ENCODE results near the gene CACHD1.

The CACHD1 gene

DNA sequence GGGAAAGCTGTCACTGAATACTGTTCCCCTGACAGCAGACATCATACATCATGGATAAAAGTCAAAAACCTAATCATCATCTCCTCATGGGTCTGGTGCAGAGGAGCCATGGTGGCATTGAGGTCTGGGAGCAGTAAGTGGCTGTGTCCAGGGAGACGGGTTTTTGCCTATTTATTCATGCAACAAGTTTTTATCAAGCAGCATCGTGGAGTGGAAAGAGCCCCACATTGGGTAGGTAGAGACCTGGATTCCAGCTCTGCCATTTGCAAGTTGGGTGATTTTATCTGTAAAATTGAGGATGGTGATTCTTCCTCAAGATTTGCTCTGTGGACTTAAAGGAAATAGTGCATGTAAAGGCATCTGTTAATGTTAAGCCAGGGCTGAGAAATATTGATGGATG, 4.2 kb downstream of the CACHD1 start:
- DNase-seq: no peak

DNA sequence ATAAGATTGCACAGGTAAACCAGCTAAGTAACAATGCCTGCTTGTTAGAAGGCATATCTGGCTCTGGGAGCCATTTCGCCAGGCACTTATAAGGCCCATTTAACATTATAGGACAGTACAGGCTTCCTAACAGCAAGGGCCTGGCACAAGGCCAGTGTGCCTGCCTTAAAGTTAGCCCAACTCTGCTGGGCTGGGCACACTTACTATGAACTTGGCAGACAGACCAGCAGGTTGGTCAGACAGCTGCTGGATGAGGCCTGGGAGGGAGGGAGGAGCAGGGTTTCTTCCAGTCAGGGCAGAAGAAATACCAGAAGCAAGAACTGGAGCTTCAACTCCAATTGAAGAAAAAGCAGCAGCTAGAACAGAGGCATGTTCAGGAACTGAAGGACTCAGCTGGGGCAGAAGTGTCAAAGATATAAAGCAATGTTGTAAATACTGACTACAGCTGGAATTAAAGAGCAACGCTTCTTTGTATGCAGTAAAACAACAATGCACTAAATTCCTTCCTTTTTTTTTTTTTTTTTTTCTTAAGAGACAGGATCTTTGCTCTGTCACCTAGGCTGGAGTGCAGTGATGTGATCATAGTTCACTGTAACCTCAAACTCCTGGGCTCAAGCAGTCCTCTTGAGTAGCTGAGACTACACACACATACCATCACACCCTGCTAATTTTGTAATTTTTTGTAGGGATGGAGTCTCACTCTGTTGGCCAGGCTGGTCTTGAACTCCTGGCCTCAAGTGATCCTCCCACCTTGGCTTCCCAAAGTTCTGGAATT, 4.9 kb downstream of the CACHD1 start:
- DNase-seq: peak; percentile 26

DNA sequence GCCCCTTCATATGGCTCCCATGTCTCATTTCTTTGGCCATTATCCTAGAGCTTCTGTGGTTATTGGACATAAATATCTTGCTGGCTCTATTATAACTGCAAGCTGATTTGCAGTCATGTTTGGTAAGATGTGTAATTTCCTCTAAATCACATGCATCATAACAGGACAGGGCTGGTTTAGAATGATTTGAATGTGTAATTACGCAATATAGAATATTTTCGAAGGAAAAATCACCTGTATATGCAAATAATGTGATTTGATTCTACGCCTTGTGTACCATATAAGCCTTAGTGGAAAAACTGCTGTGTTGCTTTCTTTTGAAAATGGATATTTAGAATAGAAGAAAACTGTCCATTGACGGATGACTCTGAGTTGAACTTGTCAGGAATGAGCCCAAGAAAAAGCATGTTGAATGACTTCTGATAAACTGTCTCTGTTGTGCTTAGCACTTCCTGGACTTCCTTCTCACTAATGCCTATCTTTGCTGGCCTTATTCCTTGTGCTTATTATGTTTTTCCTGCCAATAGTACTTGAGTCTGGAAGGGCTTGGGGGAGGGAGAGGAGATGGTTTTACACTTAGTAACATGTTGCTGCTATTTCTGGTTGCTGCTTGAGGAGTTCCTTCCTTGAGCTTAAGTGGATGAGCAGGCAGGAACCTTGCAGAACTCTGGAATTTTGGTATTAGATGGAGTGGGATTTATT, 6.5 kb downstream of the CACHD1 start:
- DNase-seq: peak; percentile 26

DNA sequence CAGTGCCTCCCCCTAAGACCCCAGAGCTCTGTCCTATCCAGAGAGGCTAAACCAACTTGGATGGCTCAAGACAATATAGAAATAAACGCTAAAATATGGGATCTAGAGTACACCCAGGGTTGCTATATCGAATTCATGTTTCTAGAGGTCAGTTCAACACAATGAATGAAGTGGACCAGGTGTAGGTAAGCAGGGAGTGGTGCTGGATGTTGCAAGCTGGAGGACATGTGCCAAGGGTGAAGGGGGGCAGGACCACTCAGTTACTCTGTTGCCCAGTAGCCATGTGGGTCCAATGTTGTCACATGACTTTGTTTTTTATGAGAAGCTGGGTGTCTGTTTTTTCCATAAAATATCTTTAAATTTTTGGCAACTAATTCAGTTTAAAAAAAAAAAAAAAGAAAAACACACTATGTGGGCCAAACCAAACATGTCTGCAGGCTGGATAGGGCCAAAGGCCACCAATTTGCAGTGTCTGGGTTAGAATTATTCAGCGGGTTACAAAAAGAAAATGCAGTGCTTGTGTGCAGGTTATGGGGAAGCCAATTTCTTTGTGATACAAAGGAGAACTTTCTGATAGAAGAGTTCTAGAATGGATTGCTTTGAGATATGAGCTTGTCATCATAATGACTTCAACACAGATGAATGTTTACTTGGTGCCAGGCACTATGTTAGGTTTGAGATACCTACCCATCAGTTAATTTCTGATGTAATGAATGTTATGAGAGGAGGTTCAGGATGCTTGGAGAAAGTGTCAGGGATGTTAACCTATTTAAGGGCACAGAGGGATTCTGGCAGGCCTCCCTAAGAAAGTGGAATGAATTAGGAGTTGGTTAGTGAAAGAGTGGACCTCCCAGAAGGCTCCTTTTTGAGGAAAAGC, 8.9 kb downstream of the CACHD1 start:
- no peak for DNase-seq

DNA sequence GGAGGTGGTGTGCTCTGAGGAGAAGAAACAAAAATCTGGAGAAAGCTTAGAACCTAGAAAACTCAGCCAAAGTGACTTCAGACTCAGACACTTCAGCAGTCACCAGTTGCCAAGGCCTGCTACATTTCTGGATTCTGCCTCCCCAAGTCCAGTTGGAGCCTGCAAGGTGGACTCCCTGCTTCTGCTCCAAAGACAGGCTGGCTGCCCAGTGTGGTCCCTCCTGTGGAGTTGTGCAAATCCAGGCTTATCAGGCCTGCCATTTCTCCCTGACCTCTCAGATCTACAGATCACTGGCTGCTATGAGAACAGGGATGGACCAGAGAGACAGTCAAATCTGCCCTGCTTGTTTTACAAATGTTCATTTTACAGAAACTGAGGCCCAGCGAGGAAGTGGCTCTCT, 9.9 kb downstream of the CACHD1 start:
- no peak for DNase-seq

DNA sequence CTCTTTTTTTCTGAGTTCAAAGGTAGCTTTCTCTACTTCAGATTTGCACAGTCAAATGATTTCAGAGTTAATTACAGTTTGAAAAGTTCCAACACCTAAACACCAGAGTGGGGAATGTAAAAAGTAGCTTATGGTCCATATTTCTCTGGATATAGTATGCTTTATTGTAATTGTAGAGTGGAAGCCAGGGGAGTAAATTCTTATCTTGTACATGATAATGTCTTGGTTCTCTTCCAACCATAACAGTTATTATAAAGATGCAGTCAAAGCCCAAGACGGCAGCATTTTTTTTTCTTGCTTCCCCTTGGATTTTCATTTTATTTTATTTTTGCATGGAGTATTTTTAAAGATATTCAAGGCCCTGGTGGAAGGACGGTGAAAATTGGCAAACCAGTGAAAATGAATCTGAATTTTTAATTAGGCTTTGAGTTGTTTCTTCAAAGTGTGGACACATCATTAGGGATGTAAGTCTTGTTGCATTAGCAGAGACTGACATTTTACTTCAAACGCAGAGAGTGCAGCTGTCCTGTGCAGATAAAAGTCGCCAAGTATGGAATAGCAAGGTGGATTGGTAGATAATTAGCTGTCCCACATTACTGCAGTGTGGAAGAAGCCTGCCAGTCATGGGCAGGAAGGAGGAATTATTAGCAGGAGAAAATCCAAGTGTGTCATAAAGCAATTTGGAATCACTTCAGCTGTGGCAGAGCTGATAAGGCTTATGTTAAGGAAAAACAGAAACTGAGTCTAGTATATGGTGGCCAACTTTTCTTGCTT, 11.3 kb downstream of the CACHD1 start:
- DNase-seq: no peak

DNA sequence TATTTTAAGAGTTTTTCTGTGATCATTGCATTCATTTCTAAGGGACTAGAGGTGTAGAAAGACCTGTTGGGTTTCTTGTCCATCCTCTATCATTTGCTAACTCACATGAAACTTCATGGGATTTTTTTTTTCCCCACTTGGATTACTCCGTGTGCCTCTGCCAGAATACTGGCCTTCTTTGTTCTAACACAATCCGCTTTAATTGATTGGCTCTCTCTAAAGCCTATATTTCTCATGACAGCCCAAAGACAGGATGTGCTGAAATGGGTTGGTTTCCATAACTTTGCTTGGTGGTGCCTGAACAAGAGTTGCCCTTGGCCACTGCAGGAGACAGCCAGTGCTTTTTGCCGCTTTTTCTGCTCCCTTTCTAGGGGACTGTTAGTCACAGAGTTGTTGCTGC, 12.2 kb downstream of the CACHD1 start:
- no peak for DNase-seq

DNA sequence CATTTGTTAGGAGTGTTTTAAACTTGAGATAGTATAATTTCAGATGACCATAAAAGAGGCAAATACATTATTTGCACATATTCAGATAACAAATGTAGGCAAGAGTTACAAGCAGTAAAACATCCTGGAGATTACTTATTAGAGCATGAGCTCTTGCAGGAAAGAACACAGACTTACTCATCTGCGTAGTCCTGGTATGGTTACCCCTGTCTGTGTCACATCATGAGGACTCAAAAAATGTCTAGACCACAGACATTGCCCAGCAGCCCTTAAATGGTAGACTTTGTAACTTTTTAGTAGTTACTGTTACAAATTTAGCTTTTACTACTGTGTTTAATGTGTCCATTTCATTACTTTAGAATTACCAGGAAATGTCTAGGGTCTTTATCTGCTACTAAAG, 12.8 kb downstream of the CACHD1 start:
- DNase-seq: no peak

DNA sequence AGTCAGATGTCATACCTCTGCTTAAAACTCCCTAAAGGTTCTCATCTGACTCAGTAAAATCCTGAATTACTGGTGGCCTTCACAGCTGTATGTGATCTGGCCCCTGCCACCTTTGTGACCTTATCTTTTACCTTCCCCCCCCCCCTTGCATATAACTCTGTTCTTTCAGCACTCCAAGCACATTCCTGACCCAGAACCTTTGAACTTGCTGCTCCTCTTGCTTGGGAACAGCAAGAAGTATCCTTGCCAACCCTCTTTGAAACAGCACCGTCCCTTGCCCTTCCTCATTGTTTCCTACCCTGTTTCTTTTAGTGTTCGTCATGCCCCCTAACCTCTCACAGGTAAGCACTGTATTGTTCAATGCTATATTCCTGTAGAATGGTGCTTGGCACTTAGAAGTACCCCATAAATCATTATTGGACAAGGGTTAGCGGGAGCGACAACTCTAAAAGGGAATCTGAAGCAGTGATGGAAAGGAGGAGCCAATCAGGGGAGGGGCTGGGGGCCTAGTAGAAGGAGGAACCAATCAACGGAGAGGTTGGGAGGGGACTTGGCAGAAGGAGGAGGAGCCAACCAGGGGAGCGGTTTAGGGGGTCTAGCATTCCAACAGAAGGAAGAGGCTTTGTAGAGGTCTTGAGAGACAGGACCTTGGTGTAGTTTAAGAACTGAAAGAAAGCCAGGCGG, 13.9 kb downstream of the CACHD1 start:
- no peak for DNase-seq

DNA sequence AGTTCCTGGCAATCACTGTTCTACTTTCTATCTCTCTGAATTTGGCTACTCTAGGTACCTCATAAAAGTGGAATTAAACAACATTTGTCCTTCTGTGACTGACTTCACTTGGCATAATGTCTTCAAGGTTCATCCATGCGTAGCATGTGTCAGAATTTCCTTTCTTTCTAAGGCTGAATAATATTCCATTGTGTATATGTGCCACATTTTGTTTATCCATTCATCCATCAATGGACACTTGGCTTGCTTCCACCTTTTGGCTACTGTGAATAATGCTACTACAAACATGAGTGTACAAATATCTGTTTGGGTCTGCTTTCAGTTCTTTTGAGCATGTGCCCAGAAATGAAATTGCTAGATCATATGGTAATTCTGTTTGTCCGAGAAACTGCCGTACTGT, 14.7 kb downstream of the CACHD1 start:
- peak; percentile 77 for DNase-seq

DNA sequence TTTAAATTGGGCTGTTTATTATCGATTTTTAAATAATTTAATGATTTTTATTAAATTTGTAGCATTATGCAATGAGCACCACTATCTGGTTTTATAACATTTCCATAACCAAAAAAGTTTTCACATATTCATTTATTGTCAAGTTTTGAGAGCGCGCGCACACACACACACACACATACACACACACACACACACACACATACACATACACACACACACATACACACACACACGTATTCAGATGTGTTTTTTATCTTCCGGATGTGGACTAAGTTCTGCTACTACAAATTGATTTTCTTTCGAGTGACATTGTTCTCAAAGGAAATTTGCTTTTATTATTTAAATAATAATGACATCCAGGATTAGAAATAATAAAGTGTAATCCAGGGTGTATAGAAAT, 16.3 kb downstream of the CACHD1 start:
- DNase-seq: no peak

DNA sequence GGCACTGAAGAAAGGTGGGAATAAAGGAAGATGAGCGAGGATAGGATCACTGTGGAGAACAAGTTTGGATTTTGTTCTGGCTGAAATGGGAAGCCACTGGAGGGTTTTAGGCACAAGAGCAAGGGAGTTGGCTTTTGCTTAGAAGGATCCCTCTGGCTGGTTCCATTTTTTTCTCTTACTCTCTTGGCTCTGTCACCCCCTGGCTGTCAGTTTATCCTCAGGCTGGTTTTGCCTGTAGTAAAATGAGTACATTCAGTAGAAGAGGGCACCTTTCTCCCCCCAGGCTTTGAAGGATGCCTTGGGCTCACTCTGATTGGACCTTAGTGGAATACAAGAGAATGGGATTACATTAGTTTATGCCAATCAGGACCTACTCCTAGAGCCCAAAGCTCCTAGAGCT, 17.1 kb downstream of the CACHD1 start:
- DNase-seq: peak; percentile 42

DNA sequence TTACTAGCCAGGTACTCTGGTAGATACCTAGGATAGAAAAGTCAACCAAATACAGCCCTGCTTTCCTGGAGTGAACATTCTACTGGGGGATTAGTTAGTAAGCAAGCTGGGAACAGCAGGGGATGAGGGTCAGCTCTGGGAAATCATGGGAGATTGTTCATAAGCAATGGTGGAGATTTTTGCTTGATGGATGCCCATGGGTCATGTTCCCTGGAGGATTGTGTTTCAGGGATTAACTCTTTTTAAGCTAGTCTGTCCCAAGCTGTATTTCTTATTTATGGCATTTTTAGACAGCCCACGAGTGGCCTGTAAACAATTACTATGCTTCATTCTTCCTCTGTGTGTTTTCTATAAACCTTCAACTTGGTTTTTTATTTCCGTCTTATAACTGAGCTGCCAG, 18.9 kb downstream of the CACHD1 start:
- DNase-seq: no peak

DNA sequence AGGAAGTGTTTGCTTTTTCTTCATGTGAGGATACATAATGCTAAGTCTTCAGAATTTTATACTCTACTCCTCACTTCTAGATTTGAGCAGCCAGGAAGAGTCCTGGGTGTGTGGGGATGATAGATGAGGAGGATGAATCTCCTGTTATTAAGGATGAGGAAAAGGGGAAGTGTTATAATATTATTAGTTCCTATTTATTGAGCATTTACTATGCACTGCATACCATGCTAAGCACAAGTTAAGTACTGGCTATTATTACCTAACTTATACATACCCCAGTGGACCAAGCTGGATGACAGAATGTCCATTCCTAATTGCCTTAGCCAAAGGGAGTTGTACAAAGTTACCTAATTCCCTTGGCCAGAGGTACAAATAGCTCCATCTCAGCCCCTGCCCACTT, 19.8 kb downstream of the CACHD1 start:
- no peak for DNase-seq

DNA sequence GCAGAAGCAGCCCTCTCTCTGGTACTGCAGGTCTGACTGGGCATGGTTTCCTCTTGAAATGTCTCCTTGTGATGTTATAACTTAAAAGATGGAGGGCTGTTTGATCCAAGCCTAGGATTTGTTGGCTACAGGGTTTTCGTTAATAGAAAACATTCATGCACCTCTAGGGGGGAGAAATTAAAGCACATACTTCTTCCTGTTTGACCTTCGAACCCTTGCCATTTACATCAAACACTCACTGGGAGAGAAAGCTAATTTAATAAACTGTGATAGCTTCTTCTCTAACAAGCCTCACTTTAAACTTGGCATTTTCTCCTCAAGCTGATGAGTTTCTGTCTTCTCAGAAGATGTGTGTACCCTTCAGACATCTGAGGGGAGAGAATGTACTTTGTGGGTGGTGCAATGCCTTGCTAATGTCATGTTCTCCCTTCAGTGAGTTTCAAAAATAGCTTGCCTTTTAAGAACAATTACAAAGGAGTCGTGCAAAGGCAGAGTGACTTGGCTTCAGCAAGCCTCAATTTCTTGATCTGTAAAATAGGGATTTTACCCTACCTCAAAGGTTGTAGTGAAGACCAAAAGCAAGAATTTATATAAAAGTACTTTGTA, 20.4 kb downstream of the CACHD1 start:
- DNase-seq: peak; percentile 19

DNA sequence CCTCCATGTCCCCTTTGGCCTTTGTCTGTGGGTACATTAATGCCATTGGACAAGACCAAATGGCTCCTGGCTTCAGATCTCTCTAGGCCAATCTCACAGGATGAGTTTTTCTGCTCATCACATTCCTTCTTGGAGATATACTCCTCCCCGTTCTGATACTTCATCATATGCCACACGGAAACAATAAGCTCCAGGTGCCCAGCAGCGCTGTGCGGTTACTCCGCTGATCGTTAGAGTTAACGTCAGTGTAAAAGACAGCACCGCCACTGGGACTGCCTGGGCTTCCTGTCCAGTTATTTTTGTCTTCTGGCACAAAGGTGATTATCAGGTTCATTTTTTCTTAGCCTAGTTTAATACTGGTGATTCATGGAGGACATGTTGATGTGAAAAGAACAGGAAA, 22.5 kb downstream of the CACHD1 start:
- DNase-seq: no peak

DNA sequence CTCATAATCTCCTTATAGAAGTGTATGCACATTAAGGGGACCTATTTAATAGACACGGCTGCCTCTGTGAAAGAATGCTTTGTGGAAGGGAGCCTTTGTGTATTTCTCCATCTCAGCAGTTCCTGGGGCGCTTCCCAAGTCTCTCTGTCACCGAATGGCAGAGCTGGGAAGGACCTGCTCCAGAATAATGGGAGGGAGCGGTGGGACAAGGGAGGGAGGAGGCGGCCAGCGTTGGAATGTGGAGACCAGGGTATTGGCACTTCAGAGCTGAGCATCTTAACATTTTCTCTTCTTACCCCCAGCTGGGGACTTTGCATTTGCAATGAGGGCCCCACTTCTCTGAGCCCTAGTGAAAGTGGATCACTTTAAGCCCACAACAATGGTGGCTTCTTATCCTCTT, 23.9 kb downstream of the CACHD1 start:
- DNase-seq: no peak

DNA sequence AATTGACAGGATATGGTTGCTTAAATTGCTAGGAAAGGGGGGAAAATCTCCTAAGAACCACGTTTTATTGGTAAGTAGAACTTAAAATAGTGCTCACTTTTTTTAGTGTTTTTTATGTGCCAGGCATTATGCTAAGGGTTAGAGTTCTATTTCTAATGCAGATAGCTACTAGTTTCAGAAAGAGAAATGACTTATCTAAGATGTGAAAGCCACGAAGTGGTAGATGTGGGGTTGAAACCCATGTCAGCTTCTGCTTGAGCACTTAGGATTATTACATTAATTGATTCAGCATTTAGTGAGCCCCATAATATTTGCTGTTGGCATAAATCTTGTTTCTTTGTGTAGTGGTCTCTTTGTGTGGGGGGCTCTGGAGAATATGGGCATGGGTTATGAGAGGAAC, 24.7 kb downstream of the CACHD1 start:
- DNase-seq: no peak

DNA sequence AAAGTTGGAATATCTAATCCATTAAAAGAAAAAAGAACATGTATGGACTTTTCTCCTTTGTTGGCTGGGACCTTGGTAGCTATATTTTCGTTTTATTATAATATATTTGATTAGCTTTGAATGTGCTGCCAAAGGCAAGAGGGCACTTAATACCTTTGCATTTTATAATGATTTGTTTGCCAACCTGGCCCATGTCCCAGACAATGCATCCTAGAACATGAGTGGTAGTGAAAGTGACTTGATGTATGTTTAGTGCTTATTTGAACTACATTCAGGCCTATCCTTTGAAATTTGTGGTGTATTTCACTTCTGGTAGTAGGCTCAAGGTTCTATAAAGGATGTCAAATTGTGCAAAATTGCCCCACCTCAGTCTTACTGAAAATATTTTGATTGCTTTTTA, 25.9 kb downstream of the CACHD1 start:
- peak; percentile 94 for DNase-seq

DNA sequence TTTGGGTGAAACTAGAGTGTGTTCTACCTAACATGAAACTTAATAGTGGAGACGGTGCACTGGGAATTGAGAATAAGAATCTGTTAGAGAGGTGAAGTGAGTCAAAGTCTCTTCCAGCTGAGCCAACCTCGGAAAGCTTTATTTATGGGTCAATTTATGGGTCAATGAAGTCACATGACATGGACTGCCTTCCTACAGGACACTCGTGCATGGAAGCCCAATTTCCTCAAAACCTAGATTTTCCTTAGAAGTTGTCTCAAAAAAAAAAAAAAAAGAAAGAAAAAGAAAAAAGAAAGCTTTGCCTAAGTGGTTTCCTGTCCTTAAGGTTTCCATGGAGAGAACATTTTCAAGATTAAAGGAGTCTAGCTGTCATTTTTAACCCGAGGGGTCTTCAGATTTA, 26.7 kb downstream of the CACHD1 start:
- no peak for DNase-seq

DNA sequence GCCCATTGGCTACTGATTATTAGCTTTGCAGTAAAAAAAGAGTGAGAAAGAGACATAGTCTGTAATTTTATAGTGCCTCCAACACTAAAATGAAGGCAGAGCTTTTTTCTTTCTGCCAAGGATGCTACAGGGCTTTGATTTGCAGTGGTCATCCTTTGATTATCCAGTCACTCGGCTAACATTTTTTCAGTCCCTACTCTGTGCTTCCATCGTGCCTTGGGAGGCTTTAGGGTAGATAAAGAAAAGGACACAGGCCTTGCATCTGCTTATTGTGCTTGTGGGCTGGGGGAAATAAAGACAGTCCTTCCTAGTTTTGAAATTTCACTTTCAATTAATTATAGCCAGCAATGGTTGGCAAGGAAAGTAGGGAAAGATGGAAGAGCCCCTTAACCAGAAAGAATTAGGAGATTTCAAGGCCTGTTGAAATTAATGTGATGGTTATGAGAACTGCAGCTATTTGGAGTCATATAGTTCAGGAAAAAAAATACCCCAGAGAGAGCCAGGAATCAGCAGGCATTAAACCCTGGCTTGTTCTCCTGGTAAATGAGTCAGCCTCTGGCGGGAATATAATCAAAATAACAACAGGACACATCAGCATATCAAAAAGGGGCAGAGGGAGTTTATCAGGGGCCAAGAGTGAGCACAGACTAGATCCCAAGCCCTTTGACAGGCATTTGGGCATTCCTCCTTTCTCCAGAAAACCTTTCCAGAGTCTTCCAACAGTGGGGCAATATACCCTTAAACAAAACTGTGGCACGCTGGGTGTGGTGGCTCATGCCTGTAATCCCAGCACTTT, 27.4 kb downstream of the CACHD1 start:
- no peak for DNase-seq

Measured in DMS53 (cell line).